HG03139 (cell line): ENCODE results near the gene ZNF586.
"Not testable (repeated sequence)": the region's sequence is repeated elsewhere in the genome, so short reads cannot be mapped to it uniquely, and the experiment has no call there.

Experiments
- ATAC-seq: cut with Tn5 transposase; IDR thresholded peaks from one replicate; pipeline ENCODE4 v1.9.1; 2021; ENCODE audit not compliant: unreplicated experiment

ZNF586 gene

DNA sequence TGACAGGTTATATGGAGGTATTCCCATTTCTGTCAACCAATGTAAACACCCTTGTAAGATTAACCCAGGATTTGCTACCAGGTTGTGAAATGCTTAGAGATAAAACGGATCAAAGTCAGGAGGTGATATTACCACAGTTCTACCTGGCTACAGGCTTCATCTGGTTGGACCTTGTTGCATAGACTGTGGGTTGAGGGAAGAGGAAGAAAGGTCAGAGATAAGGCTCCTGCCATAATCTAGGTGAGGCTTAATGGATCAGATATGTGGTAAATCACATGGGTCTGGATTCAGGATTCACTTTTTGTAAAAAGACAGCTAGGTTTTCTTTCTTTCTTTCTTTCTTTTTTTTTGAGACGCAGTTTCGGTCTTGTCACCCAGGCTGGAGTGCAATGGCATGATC is 52.0 kb downstream of the ZNF586 start:
- ATAC-seq: not testable (repeated sequence)

DNA sequence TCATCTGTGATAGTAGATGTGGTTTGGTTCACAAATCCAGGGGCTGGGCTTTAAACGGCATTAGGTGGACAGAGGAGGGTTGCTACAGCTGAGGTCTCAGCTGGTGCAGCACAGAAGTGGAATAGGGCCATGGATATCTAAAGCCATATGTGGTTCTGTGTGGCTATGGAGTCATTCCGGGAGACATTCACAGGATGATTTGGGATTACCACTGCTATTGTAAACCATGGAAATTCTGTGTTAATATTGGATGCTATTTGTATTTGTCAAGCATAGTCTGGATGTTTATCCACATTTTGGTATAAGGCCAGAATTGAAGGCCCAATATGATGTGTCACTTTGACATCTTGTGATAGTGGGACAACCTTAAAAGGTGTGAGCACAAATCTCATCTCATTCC is 53.7 kb downstream of the ZNF586 start:
- not testable (repeated sequence) for ATAC-seq

DNA sequence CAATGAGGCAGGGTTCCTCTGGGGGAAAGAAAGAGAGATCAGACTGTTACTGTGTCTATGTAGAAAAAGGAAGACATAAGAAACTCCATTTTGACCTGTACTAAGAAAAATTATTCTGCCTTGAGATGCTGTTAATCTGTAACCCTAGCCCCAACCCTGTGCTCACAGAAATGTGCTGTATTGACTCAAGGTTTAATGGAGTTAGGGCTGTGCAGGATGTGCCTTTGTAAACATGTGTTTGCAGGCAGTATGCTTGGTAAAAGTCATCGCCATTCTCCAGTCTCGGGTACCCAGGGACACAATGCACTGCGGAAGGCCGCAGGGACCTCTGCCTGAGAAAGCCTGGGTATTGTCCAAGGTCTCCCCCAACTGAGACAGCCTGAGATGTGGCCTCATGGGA is 54.1 kb downstream of the ZNF586 start:
- ATAC-seq: not testable (repeated sequence)

DNA sequence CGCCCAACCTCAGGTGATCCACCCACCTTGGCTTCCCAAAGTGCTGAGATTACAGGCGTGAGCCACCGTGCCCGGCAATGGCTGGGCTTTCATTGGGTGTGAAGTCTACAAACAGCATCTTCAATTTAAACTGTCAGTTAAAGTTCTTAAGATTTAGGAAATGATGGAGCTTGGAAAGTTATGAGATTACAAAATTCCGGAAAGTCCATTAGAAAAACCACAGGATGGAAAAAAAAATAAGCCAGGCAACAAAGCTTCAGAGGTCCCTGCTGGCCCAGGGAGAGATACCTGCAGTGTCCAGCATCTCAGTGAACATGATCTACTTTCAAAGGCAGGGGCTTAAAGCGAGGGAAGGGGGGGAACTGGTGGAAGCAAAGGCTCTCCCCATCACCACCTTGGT is 56.0 kb downstream of the ZNF586 start:
- no peak for ATAC-seq

DNA sequence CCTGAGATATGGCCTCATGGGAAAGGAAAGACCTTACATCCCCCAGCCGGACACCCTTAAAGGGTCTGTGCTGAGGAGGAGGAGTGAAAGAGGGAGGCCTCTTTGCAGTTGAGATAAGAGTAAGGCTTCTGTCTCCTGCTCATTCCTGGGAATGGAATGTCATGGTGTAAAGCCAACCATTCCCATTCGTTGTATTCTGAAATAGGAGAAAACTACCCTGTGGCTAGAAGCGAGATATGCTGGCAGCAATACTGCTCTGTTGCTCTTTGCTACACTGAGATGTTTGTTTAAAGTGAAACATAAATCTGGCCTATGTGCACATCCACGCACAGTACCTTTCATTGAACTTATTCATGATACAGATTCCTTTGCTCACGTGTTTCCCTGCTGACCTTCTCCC is 59.8 kb downstream of the ZNF586 start:
- ATAC-seq: no peak

DNA sequence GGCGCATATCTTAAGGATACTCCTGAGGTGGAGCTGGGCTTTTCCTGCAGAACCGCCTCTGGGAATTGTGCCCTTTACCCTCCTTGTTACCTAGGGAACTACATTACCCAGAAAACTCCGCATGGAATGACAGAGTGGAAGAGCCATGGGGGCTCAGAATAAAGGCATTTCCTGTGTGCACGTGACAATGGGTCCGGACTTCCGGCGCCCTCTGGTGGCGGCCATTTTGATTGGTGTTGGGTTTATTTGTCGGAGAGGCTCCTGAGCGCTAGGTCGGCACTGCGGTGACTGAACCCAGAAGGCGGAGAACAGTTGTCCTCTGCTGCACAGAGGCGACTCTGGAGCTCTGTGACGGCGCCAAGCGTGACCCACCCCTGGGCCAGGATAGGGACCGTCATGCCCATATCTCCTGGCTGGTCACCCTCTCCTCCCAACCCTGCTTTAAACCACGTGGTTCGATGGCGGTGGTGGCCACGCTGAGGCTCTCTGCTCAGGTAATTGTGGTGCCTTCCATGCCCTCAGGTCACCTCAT is 60.7 kb downstream of the ZNF586 start, which contains the start of gene ZNF587B:
Gene ZNF587B, plus strand, starts transcription at position 229 of the 532 bp plus-strand sequence. Its CDS starts 230 bp downstream, at position 459.
- ATAC-seq: no peak
